ENCODE results near the gene ZKSCAN8. TPM values are rescaled to one million over a fixed set of nuclear protein-coding genes. Genes with fewer than 3 reads are reported as not detected.

Gene ZKSCAN8
- total and polyA plus RNA-seq, 2 donors (not counting 3 experiments of a cell fraction or from before 2014, with no cell fraction given) = 9.4 to 19.7 TPM

DNA sequence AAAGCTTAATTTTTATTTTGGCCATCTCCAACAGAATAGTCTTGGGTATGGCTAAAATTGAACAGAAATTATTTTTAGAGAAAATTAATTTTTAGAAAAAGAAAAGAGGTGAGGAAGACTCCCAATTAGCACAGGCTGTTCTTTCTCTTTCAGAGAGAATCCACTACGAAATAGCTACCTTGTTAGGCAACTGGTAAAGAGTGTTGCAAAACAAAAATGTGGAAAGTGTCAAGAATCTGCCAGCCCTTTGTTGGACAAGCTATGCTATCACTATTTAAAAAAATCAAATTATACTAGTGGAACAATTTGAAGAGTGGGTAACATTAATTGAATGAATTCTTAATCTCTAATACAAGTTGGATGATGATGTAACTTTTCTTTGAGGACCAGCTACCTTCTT is 64.2 kb downstream of the ZKSCAN8 start:
- DNase-seq (ENCODE audit: low read depth, low spot score) (no peak), FAIRE-seq (no peak)
- dilution Hi-C loops (cut with MboI; ENCODE audit: extremely low pct_ligation_motif_present, low sequenced_read_pairs) (no loop called here), intact Hi-C loops (cut with micrococcal nuclease) (no loop called here)
- Histone ChIP-seq H3K9me3 (replicated peaks; ENCODE audit: control insufficient read depth, insufficient read depth, low read length) (no peaks in the 10 kb centered on the region), H3K36me3 (ENCODE audit: control insufficient read depth in 2 of 2, extremely low read depth in 1 of 2, insufficient read depth in 2 of 2, low read length in 2 of 2) (no peaks in the 10 kb centered on the region), H3K4me2 (ENCODE audit: insufficient read depth, low read length) (no peak overlapping the region), H3K27ac (ENCODE audit: insufficient read depth, low read depth, low read length) (no peak overlapping the region), H4K20me1 (replicated peaks; ENCODE audit: control insufficient read depth, extremely low read depth, insufficient read depth, low read length) (no peaks in the 10 kb centered on the region), H3K9me1 (replicated peaks; ENCODE audit: control insufficient read depth, extremely low read depth, insufficient read depth, low read length) (no peaks in the 10 kb centered on the region), H3K9ac (replicated peaks; ENCODE audit: extremely low read depth, insufficient read depth, low read length) (no peak overlapping the region), H3K27me3 (ENCODE audit: control insufficient read depth in 2 of 2, insufficient read depth in 2 of 2, low read length in 2 of 2) (peaks cover 38 to 81% of the 10 kb centered on the region in 2 experiments), H3K4me1 (ENCODE audit: control insufficient read depth, extremely low read depth, insufficient read depth, low read length) (peaks cover 16% of the 10 kb centered on the region), H3K4me3 (replicated peaks in 1 of 3; ENCODE audit: insufficient read depth in 1 of 3, low read depth in 1 of 3, low read length in 3 of 3) (no peak overlapping the region), H2AFZ (ENCODE audit: low read depth, low read length) (no peak overlapping the region), H3K79me2 (ENCODE audit: control insufficient read depth, insufficient read depth, low read length) (no peaks in the 10 kb centered on the region)
- TF ChIP-seq, protein P1, sequence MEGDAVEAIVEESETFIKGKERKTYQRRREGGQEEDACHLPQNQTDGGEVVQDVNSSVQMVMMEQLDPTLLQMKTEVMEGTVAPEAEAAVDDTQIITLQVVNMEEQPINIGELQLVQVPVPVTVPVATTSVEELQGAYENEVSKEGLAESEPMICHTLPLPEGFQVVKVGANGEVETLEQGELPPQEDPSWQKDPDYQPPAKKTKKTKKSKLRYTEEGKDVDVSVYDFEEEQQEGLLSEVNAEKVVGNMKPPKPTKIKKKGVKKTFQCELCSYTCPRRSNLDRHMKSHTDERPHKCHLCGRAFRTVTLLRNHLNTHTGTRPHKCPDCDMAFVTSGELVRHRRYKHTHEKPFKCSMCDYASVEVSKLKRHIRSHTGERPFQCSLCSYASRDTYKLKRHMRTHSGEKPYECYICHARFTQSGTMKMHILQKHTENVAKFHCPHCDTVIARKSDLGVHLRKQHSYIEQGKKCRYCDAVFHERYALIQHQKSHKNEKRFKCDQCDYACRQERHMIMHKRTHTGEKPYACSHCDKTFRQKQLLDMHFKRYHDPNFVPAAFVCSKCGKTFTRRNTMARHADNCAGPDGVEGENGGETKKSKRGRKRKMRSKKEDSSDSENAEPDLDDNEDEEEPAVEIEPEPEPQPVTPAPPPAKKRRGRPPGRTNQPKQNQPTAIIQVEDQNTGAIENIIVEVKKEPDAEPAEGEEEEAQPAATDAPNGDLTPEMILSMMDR (IDR thresholded peaks at IDR 0.05; ENCODE audit: extremely low read depth in 1 of 2, insufficient read depth in 1 of 2, low read depth in 1 of 2, low read length in 2 of 2) = no peak
- no peak for TF ChIP-seq JUN (IDR thresholded peaks at IDR 0.05; ENCODE audit: borderline replicate concordance, insufficient read depth, insufficient read length, low read depth)
- no peak for TF ChIP-seq GATA2 (IDR thresholded peaks at IDR 0.05; ENCODE audit: insufficient read depth, insufficient read length, low read depth, low read length)
- CTCF ChIA-PET = interaction anchor here (1.1 kb wide), 1 partner anchor 10 kb away, joined by 3 read pairs; no protein-coding TSS in a partner anchor
- POLR2A ChIA-PET = no interaction called here
- no TSS peak for BruUV-seq (replicated peaks)

DNA sequence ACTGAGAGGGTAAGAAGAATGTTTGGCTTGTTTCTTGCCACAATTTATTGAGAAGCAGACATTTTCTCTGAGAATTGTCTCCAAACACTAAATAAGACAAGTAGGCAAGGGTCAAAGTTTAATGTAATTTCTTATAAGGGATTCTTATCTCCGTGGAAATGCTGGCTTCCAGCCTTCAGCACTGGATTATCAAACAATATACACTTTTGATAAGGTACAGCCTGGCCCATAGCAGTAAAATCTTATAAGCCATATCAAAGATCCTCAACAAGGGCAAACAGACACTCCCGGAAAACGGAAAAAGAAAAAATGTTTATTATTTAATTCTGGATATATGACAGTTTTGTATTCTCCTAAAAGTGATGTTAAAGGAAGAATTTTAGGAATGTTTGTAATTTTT is 64.8 kb downstream of the ZKSCAN8 start:
- intact Hi-C loops (cut with micrococcal nuclease) = no loop called here
- POLR2A ChIA-PET = interaction anchor here (1.5 kb wide), 1 partner anchor 65 kb away, joined by 4 read pairs; the partner anchor contains the start of gene ZKSCAN8
- Histone ChIP-seq H3K9ac (replicated peaks; ENCODE audit: extremely low read depth, insufficient read depth, low read length) (no peak overlapping the region), H3K4me2 (ENCODE audit: insufficient read depth, low read length) (no peak overlapping the region), H3K4me3 (replicated peaks in 1 of 3; ENCODE audit: insufficient read depth in 1 of 3, low read depth in 1 of 3, low read length in 3 of 3) (no peak overlapping the region), H3K9me1 (replicated peaks; ENCODE audit: control insufficient read depth, extremely low read depth, insufficient read depth, low read length) (no peaks in the 10 kb centered on the region), H4K20me1 (replicated peaks; ENCODE audit: control insufficient read depth, extremely low read depth, insufficient read depth, low read length) (no peaks in the 10 kb centered on the region), H3K36me3 (ENCODE audit: control insufficient read depth in 2 of 2, extremely low read depth in 1 of 2, insufficient read depth in 2 of 2, low read length in 2 of 2) (no peaks in the 10 kb centered on the region), H3K27me3 (ENCODE audit: control insufficient read depth in 2 of 2, insufficient read depth in 2 of 2, low read length in 2 of 2) (peaks cover 35 to 85% of the 10 kb centered on the region in 2 experiments), H3K4me1 (ENCODE audit: control insufficient read depth, extremely low read depth, insufficient read depth, low read length) (peaks cover 16% of the 10 kb centered on the region), H3K27ac (ENCODE audit: insufficient read depth, low read depth, low read length) (no peak overlapping the region), H2AFZ (ENCODE audit: low read depth, low read length) (no peak overlapping the region), H3K79me2 (ENCODE audit: control insufficient read depth, insufficient read depth, low read length) (no peaks in the 10 kb centered on the region), H3K9me3 (replicated peaks; ENCODE audit: control insufficient read depth, insufficient read depth, low read length) (no peaks in the 10 kb centered on the region)
- FAIRE-seq = no peak
- BruUV-seq (replicated peaks) = no TSS peak
- no peak for DNase-seq (ENCODE audit: low read depth, low spot score)
- CTCF ChIA-PET = interaction anchor here (1.1 to 1.6 kb wide), 2 partner anchors 10 to 65 kb away, joined by 3 to 4 read pairs; partner anchors contain the start of gene ZKSCAN8
- no peak for TF ChIP-seq JUN (IDR thresholded peaks at IDR 0.05; ENCODE audit: borderline replicate concordance, insufficient read depth, insufficient read length, low read depth)
- TF ChIP-seq, protein P1 (IDR thresholded peaks at IDR 0.05; ENCODE audit: extremely low read depth in 1 of 2, insufficient read depth in 1 of 2, low read depth in 1 of 2, low read length in 2 of 2) = no peak
- TF ChIP-seq GATA2 (IDR thresholded peaks at IDR 0.05; ENCODE audit: insufficient read depth, insufficient read length, low read depth, low read length) = no peak
- TF ChIP-seq POLR2A (IDR thresholded peaks at IDR 0.05; ENCODE audit: low read depth, low read length) = no peak
- TF ChIP-seq FOS (IDR thresholded peaks at IDR 0.05; ENCODE audit: borderline replicate concordance, insufficient read depth, low read length) = no peak
- TF ChIP-seq MYC (IDR thresholded peaks at IDR 0.05; ENCODE audit: low read depth, low read length) = no peak
- no peak for TF ChIP-seq EZH2 (IDR thresholded peaks at IDR 0.05; ENCODE audit: borderline replicate concordance, low read depth, low read length, severe bottlenecking)
- TF ChIP-seq, protein P2, sequence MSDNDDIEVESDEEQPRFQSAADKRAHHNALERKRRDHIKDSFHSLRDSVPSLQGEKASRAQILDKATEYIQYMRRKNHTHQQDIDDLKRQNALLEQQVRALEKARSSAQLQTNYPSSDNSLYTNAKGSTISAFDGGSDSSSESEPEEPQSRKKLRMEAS (IDR thresholded peaks at IDR 0.05; ENCODE audit: insufficient read depth, insufficient read length) = no peak
- no peak for TF ChIP-seq POLR2AphosphoS5 (IDR thresholded peaks at IDR 0.05; ENCODE audit: insufficient read depth, low read depth, low read length)
- dilution Hi-C loops (cut with MboI; ENCODE audit: extremely low pct_ligation_motif_present, low sequenced_read_pairs) = no loop called here

Data from endothelial cell of umbilical vein (primary cell).